H1 (cell line): ENCODE data around the gene IL24. TPM values are rescaled to one million over a fixed set of nuclear protein-coding genes. Genes with fewer than 3 reads are reported as not detected.

Source experiments
- CTCF ChIA-PET: fragments of 300-600 bp; sonication (Branson Sonifier 250); formaldehyde crosslinking; loops from one replicate; lab custom pipeline; 2021; ENCODE audit not compliant: partially characterized antibody; lab: Charles Lee
- POLR2A ChIA-PET: fragments of 300-600 bp; sonication (Branson Sonifier 250); formaldehyde crosslinking; loops from one replicate; lab custom pipeline; 2021; ENCODE audit warnings: inconsistent platforms; ENCODE audit not compliant: partially characterized antibody; lab: Charles Lee
- DNase-seq, 2 experiments: peaks; one replicate each; pipeline versions ENCODE4 v3.0.0 to v3.0.0-alpha.2; 2010 to 2022; ENCODE audit warnings: low spot score in 2 of 2, low read depth in 1 of 2, mixed read lengths in 1 of 2
- FAIRE-seq: peaks from 2 replicates; lab custom pipeline; 2011; peaks lifted over from hg19 to GRCh38; lab: Jason Lieb, UNC
- H2AFZ ChIP-seq: 2 replicates; pipeline ENCODE4 v1.8.1; 2012; ENCODE audit warnings: low read length, inconsistent platforms
- H2AK5ac ChIP-seq: 2 replicates; pipeline ENCODE4 v1.6.1; 2013; ENCODE audit warnings: low read depth, low read length
- H2BK120ac ChIP-seq: replicated peaks from 2 replicates; pipeline ENCODE3; 2013; ENCODE audit warnings: low read depth, low read length, inconsistent platforms
- H2BK12ac ChIP-seq: 2 replicates; pipeline ENCODE4 v1.6.1; 2013; ENCODE audit warnings: low read depth, low read length
- H2BK15ac ChIP-seq: 2 replicates; pipeline ENCODE4 v1.6.1; 2013; ENCODE audit warnings: low read length
- H2BK20ac ChIP-seq: 2 replicates; pipeline ENCODE4 v1.6.1; 2013; ENCODE audit warnings: low read length
- H2BK5ac ChIP-seq: 2 replicates; pipeline ENCODE4 v1.6.1; 2013; ENCODE audit warnings: low read depth, low read length
- H3K14ac ChIP-seq: 2 replicates; pipeline ENCODE4 v1.6.1; 2013; ENCODE audit warnings: inconsistent platforms; ENCODE audit not compliant: insufficient read length
- H3K18ac ChIP-seq: 2 replicates; pipeline ENCODE4 v1.6.1; 2013; ENCODE audit warnings: low read length; ENCODE audit errors: extremely low read depth
- H3K23ac ChIP-seq: 2 replicates; pipeline ENCODE4 v1.6.1; 2013; ENCODE audit warnings: inconsistent platforms; ENCODE audit not compliant: insufficient read length
- H3K23me2 ChIP-seq: 2 replicates; pipeline ENCODE4 v1.6.1; 2013; ENCODE audit warnings: low read depth, low read length
- H3K27ac ChIP-seq: 2 replicates; pipeline ENCODE4 v1.6.1; 2011; ENCODE audit warnings: low read depth, low read length, inconsistent platforms
- H3K27me3 ChIP-seq, 4 experiments: replicated peaks in 1 of 4; 1 replicate in 1 of 4; 2 replicates in 3 of 4; pipeline versions ENCODE4 v1.6.1 to v1.8.1; 2011 to 2013; ENCODE audit warnings: low read length in 3 of 4, mild to moderate bottlenecking in 3 of 4, inconsistent platforms in 2 of 4, mixed read lengths in 2 of 4, moderate library complexity in 1 of 4; ENCODE audit not compliant: control insufficient read depth in 3 of 4, insufficient read depth in 3 of 4; ENCODE audit errors: extremely low read depth in 1 of 4
- H3K36me3 ChIP-seq, 4 experiments: 2 replicates each; pipeline versions ENCODE4 v1.6.1 to v1.8.1; 2011 to 2013; ENCODE audit warnings: mild to moderate bottlenecking in 4 of 4, low read length in 3 of 4, moderate library complexity in 2 of 4, control low read depth in 1 of 4, inconsistent platforms in 1 of 4; ENCODE audit not compliant: insufficient read depth in 4 of 4, control insufficient read depth in 2 of 4
- H3K4ac ChIP-seq: replicated peaks from 2 replicates; pipeline ENCODE3; 2013; ENCODE audit warnings: low read length, low read depth, mixed read lengths, inconsistent platforms; ENCODE audit not compliant: insufficient read length
- H3K4me1 ChIP-seq, 4 experiments: replicated peaks in 1 of 4; 1 replicate in 1 of 4; 2 replicates in 3 of 4; pipeline versions ENCODE4 v1.6.1 to v1.8.1; 2011 to 2013; ENCODE audit warnings: low read length in 3 of 4, inconsistent platforms in 2 of 4, mixed read lengths in 1 of 4; ENCODE audit not compliant: insufficient read depth in 4 of 4, control insufficient read depth in 3 of 4
- H3K4me2 ChIP-seq, 2 experiments: 2 replicates each; pipeline versions ENCODE4 v1.6.1 to v1.8.1; 2011 to 2013; ENCODE audit warnings: low read depth in 2 of 2, low read length in 2 of 2, control low read depth in 1 of 2, inconsistent platforms in 1 of 2, mild to moderate bottlenecking in 1 of 2; ENCODE audit not compliant: insufficient read depth in 1 of 2
- H3K4me3 ChIP-seq, 4 experiments: fragments of 200-600, 300-600 bp in 1 of 4; sonication (generic), shearing (Covaris generic), sonication (Bioruptor Twin) in 1 of 4; 2 replicates each; pipeline versions ENCODE4 v1.5.1 to v1.8.1; 2011 to 2016; ENCODE audit warnings: low read length in 4 of 4, low read depth in 3 of 4, control low read depth in 2 of 4, inconsistent platforms in 2 of 4, mild to moderate bottlenecking in 2 of 4, mixed read lengths in 1 of 4, moderate library complexity in 1 of 4; ENCODE audit not compliant: insufficient read depth in 2 of 4; ENCODE audit errors: extremely low read depth in 1 of 4
- H3K56ac ChIP-seq: replicated peaks from 2 replicates; pipeline ENCODE3; 2013; ENCODE audit warnings: low read depth, mild to moderate bottlenecking, mixed read lengths, low read length, inconsistent platforms; ENCODE audit not compliant: insufficient read length
- H3K79me1 ChIP-seq: 2 replicates; pipeline ENCODE4 v1.6.1; 2013; ENCODE audit warnings: low read depth, low read length, control low read depth
- H3K79me2 ChIP-seq, 2 experiments: 2 replicates each; pipeline versions ENCODE4 v1.6.1 to v1.8.1; 2012 to 2013; ENCODE audit warnings: low read length in 2 of 2, mild to moderate bottlenecking in 2 of 2, inconsistent platforms in 1 of 2; ENCODE audit not compliant: insufficient read depth in 2 of 2, control insufficient read depth in 1 of 2
- H3K9ac ChIP-seq, 4 experiments: replicated peaks in 1 of 4; 1 replicate in 1 of 4; 2 replicates in 3 of 4; pipeline versions ENCODE4 v1.6.1 to v1.8.1; 2011 to 2013; ENCODE audit warnings: low read depth in 3 of 4, low read length in 3 of 4, control low read depth in 2 of 4, mild to moderate bottlenecking in 2 of 4, moderate library complexity in 2 of 4, inconsistent platforms in 1 of 4; ENCODE audit errors: extremely low read depth in 1 of 4
- H3K9me3 ChIP-seq, 2 experiments: 2 replicates each; pipeline versions ENCODE4 v1.6.1 to v1.8.1; 2012 to 2013; ENCODE audit warnings: mild to moderate bottlenecking in 2 of 2, moderate library complexity in 2 of 2, control low read depth in 1 of 2, inconsistent platforms in 1 of 2, low read depth in 1 of 2, low read length in 1 of 2, mixed read lengths in 1 of 2; ENCODE audit not compliant: insufficient read depth in 2 of 2
- H4K20me1 ChIP-seq, 2 experiments: replicated peaks in 1 of 2; 2 replicates each; pipeline versions ENCODE3 to v1.8.1; 2011 to 2013; ENCODE audit warnings: inconsistent platforms in 2 of 2, low read length in 2 of 2, mild to moderate bottlenecking in 1 of 2; ENCODE audit not compliant: insufficient read depth in 2 of 2, control insufficient read depth in 1 of 2
- H4K5ac ChIP-seq: 2 replicates; pipeline ENCODE4 v1.6.1; 2013; ENCODE audit warnings: low read length, low read depth, mixed read lengths, inconsistent platforms; ENCODE audit not compliant: insufficient read length
- H4K8ac ChIP-seq: 2 replicates; pipeline ENCODE4 v1.8.0; 2013; ENCODE audit warnings: mild to moderate bottlenecking, moderate library complexity, low read length, inconsistent platforms; ENCODE audit not compliant: insufficient read depth; ENCODE audit errors: extremely low read depth
- H4K91ac ChIP-seq: replicated peaks from 2 replicates; pipeline ENCODE3; 2013; ENCODE audit warnings: low read length, mixed read lengths, inconsistent platforms; ENCODE audit not compliant: insufficient read length
- MAX ChIP-seq: IDR thresholded peaks from 2 replicates; pipeline ENCODE4 v1.6.1; 2012; ENCODE audit warnings: inconsistent platforms
- POLR2AphosphoS5 ChIP-seq: IDR thresholded peaks from 2 replicates; pipeline ENCODE4 v1.6.1; 2011; ENCODE audit warnings: low read depth, low read length
- SP2 ChIP-seq: IDR thresholded peaks from 2 replicates; pipeline ENCODE4 v1.6.1; 2012; ENCODE audit warnings: mild to moderate bottlenecking, low read length, inconsistent platforms
- TAF1 ChIP-seq: IDR thresholded peaks from 2 replicates; pipeline ENCODE4 v1.6.1; 2011; ENCODE audit warnings: mild to moderate bottlenecking, low read depth, low read length
- WGBS, 2 experiments: shearing (Covaris generic) in 1 of 2; methylation state at CpG; one replicate each; pipeline versions ENCODE4 v1.1.6 to v1.1.7; 2013 to 2015; ENCODE audit warnings: low lambda C conversion rate in 2 of 2, mixed read lengths in 2 of 2, inconsistent platforms in 1 of 2, low coverage in 1 of 2, missing lambda C conversion rate in 1 of 2; ENCODE audit not compliant: insufficient replicate concordance in 2 of 2, insufficient coverage in 1 of 2, insufficient read length in 1 of 2; ENCODE audit errors: extremely low coverage in 1 of 2, missing lambda C conversion rate in 1 of 2; 5-methylcytosine and 5-hydroxymethylcytosine counted together
- polyA plus RNA-seq, 7 experiments: library from polyadenylated mRNA; depleted of rRNA in 3 of 7; stranded (reverse) in 5 of 7; unstranded in 2 of 7; fragments of >200 nt in 5 of 7; fragments of 200-250 nt in 2 of 7; gene quantifications; 1 replicate in 5 of 7; 2 replicates in 1 of 7; 4 replicates in 1 of 7; pipeline versions ENCODE4 v1.2.1 to v1.2.3, GENCODE V29; 2011 to 2013; ENCODE audit warnings: missing spikeins in 2 of 7, mixed read lengths in 2 of 7
- total RNA-seq: library from RNA; stranded (reverse); fragmentation: NEBNext Ultra II Directional; extraction: Animal tissue kit (Norgen Biotek cat#: 25700); gene quantifications from 2 replicates; pipeline ENCODE4 v1.2.1, GENCODE V29; 2021

IL24 gene
- total and polyA plus RNA-seq, 2 of the 8 experiments (the other 6 are each of a cell fraction or from before 2014, with no cell fraction given), result not detected

GRCh38 chr1:206946261-206946660 lies 49.0 kb downstream of the IL24 start, which contains the start of gene PIGR:
TSS of gene PIGR (minus strand) at chr1:206946466. CDS start at chr1:206940531, 5,935 bp downstream.
- no peak within 1 kb of the TSS for H3K4me2 ChIP-seq
- no peak within 1 kb of the TSS for H2AK5ac ChIP-seq
- H3K27me3 ChIP-seq, result no peaks in the 10 kb centered on the region
- no peak within 1 kb of the TSS for H2BK120ac ChIP-seq
- no peak within 1 kb of the TSS for H3K4me3 ChIP-seq
- no peak within 1 kb of the TSS for H2BK20ac ChIP-seq
- no peak for FAIRE-seq
- H3K9me3 ChIP-seq, result no peaks in the 10 kb centered on the region
- no peaks in the 10 kb centered on the region for H3K79me1 ChIP-seq
- H2BK12ac ChIP-seq, result no peak within 1 kb of the TSS
- H3K4ac ChIP-seq, result no peak within 1 kb of the TSS
- no peaks in the 10 kb centered on the region; a peak in 1 of 7 replicates for H3K4me1 ChIP-seq
- no peak within 1 kb of the TSS for H3K23ac ChIP-seq
- DNase-seq, result no peak
- H4K91ac ChIP-seq, result no peak within 1 kb of the TSS
- H3K9ac ChIP-seq, result no peak within 1 kb of the TSS
- 87% methylated on average over 7 of the region's 7 CpGs; no CpG with 5 or more reads in 1 of the 2 experiments for WGBS, 2 experiments
- no peak within 1 kb of the TSS for H3K56ac ChIP-seq
- no peak within 1 kb of the TSS for H2BK5ac ChIP-seq
- ChIA-PET CTCF (interaction anchor here (1.1 to 13.6 kb wide), 7 partner anchors 14 to 62 kb away, joined by 3 to 226 read pairs (median 5); no protein-coding TSS in a partner anchor), POLR2A (no interaction called here)
- H3K36me3 ChIP-seq, result no peaks in the 10 kb centered on the region
- H2AFZ ChIP-seq, result peak within 1 kb of the TSS; percentile 31
- H3K79me2 ChIP-seq, result no peaks in the 10 kb centered on the region
- H3K14ac ChIP-seq, result no peak within 1 kb of the TSS
- H2BK15ac ChIP-seq, result no peak within 1 kb of the TSS
- no peak within 1 kb of the TSS for H4K5ac ChIP-seq
- H3K18ac ChIP-seq, result no peak within 1 kb of the TSS
- H4K20me1 ChIP-seq, result no peaks in the 10 kb centered on the region
- H4K8ac ChIP-seq, result no peak within 1 kb of the TSS
- H3K27ac ChIP-seq, result no peak within 1 kb of the TSS
- no peaks in the 10 kb centered on the region for H3K23me2 ChIP-seq
- no peak for TF ChIP-seq TAF1
- no peak for TF ChIP-seq SP2
- no peak for TF ChIP-seq POLR2AphosphoS5
- TF ChIP-seq MAX, result no peak
